Prostate gland (tissue), 2 donors: ENCODE results near the gene AARS1.
"Not testable (repeated sequence)": the region's sequence is repeated elsewhere in the genome, so short reads cannot be mapped to it uniquely, and the experiment has no call there.

ENCODE experiments used
- POLR2AphosphoS5 ChIP-seq: sonication (generic); formaldehyde crosslinking; IDR thresholded peaks from one replicate; pipeline ENCODE4 v1.6.1; 2017; ENCODE audit warnings: antibody characterized with exemption
- TF ChIP-seq, protein P1 (sequence below), 4 experiments: fragments of 200-600 bp in 2 of 4; fragments of 450-650 bp in 2 of 4; sonication (generic) in 2 of 4; IDR thresholded peaks; 1 replicate in 3 of 4; 2 replicates in 1 of 4; pipeline ENCODE4 v1.5.1; 2016 to 2019; ENCODE audit warnings: antibody characterized with exemption in 4 of 4, mild to moderate bottlenecking in 2 of 4, moderate library complexity in 2 of 4

DNA sequence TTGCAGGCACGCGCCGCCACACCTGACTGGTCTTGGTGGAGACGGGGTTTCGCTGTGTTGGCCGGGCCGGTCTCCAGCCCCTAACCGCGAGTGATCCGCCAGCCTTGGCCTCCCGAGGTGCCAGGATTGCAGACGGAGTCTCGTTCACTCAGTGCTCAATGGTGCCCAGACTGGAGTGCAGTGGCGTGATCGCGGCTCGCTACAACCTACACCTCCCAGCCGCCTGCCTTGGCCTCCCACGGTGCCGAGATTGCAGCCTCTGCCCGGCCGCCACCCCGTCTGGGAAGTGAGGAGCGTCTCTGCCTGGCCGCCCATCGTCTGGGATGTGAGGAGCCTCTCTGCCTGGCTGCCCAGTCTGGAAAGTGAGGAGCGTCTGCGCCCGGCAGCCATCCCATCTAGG, 85.3 kb downstream of the AARS1 start:
- TF ChIP-seq, protein P1, sequence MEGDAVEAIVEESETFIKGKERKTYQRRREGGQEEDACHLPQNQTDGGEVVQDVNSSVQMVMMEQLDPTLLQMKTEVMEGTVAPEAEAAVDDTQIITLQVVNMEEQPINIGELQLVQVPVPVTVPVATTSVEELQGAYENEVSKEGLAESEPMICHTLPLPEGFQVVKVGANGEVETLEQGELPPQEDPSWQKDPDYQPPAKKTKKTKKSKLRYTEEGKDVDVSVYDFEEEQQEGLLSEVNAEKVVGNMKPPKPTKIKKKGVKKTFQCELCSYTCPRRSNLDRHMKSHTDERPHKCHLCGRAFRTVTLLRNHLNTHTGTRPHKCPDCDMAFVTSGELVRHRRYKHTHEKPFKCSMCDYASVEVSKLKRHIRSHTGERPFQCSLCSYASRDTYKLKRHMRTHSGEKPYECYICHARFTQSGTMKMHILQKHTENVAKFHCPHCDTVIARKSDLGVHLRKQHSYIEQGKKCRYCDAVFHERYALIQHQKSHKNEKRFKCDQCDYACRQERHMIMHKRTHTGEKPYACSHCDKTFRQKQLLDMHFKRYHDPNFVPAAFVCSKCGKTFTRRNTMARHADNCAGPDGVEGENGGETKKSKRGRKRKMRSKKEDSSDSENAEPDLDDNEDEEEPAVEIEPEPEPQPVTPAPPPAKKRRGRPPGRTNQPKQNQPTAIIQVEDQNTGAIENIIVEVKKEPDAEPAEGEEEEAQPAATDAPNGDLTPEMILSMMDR (IDR thresholded peaks at IDR 0.05), result not testable (repeated sequence)
- TF ChIP-seq POLR2AphosphoS5, result not testable (repeated sequence)
